ENCODE data around the gene FAM217B.

Gene FAM217B, protein sequence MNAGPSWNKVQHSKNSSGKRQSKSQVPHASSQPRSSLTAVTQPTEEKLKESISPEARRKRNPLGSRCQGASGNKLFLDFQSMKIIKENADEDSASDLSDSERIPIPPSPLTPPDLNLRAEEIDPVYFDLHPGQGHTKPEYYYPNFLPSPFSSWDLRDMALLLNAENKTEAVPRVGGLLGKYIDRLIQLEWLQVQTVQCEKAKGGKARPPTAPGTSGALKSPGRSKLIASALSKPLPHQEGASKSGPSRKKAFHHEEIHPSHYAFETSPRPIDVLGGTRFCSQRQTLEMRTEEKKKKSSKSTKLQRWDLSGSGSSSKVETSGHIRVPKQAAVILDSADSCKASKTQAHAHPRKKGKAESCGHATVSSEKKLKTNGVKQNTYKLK

GRCh38 chr20:59940129-59940955 lies at the start of gene FAM217B, which contains the start of gene PPP1R3D:
Gene FAM217B (plus strand): TSS chr20:59940389. CDS start chr20:59943944, 3,555 bp downstream.
Gene PPP1R3D (minus strand): TSS chr20:59940305. CDS start chr20:59939931, 374 bp downstream.
- DNase-seq: peak; percentile 90

GRCh38 chr20:59891581-59891980 lies 48.6 kb upstream of the FAM217B start:
- no peak for DNase-seq

GRCh38 chr20:59895908-59896307 lies 44.3 kb upstream of the FAM217B start:
- DNase-seq: no peak

- no peak for DNase-seq
Observed at GRCh38 chr20:59902470-59902869, 37.7 kb upstream of the FAM217B start.

- DNase-seq: no peak
Observed at GRCh38 chr20:59903621-59904020, 36.6 kb upstream of the FAM217B start.

GRCh38 chr20:59908855-59909254 lies 31.3 kb upstream of the FAM217B start:
- no peak for DNase-seq

DNA sequence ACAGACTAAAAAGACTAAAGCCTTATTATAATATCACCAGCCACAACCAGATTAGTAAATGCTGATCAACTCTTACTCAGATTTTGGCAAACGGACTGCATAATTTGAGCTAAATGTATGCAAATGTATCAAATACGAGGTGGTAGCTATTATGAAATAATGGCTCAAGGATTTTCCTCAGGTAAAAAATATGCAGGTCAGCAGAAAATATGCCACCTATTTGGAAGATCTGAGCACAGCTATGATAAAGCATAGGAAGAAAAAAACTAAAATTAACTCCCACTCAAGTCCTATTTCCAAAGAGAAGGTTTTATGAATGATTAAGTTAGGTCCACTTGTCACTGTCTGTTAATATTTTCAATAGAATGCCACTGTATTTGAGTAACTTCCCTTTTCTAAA lies 29.1 kb upstream of the FAM217B start:
- DNase-seq: no peak

DNA sequence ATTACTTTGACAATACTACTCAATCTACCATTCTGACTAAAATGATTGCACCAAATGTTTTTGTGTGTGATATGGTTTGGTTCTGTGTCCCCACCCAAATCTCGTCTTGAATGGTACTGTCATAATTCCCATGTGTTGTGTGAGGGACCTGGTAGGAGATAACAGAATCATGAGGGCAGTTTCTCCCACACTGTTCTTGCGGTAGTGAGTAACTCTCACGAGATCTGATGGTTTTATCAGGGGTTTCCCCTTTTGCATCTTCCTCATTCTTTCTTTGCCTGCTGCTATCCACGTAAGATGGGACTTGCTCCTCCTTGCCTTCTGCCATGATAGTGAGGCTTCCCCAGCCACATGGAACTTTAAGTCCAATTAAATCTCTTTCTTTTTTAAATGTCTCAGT lies 27.6 kb upstream of the FAM217B start:
- no peak for DNase-seq

GRCh38 chr20:59920944-59921343 lies 19.2 kb upstream of the FAM217B start:
- DNase-seq: no peak

DNA sequence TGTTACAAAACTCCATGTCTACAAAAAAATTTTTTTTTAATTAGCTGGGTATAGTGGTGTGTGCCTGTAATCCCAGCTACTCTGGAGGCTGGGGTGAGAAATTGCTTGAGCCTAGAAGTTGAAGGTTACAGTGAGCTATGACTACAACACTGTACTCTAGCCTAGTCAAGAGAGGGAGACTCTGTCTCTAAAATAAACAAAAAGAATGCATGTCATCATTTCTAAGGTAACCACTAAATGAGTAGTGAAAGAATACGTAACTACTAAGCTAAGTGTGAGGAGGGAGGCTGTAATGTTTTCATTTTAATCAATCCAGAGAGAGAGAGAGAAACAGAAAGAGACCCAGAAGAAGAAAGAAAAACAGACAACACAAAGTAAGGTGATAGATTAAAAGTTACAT lies 16.7 kb upstream of the FAM217B start:
- DNase-seq: no peak

- no peak for DNase-seq
Observed at GRCh38 chr20:59925359-59925758, 14.8 kb upstream of the FAM217B start.

DNA sequence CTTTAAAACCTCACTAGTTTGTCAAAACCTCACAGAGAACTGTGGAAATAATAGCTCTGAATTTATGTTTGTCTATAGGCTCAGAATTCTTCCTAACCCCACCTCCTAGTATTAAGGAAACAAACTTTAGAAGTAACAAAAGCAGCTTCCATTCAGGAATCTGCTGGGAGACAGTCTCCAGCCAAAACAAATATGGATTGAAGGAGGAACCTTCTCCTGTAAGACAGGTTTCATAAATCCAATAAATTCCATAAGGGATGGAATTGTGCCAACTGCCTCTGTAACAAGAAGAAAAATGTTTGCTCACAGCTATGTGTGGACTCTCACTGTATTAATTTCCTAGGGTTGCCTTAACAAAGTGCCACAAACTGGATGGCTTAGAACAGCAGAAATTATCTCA lies 14.3 kb upstream of the FAM217B start:
- DNase-seq: no peak

GRCh38 chr20:59931511-59932312 lies 8.5 kb upstream of the FAM217B start:
- DNase-seq: no peak

GRCh38 chr20:59932616-59933295 lies 7.4 kb upstream of the FAM217B start:
- DNase-seq: no peak

- peak; percentile 61 for DNase-seq
Observed at GRCh38 chr20:59933296-59933848, 6.8 kb upstream of the FAM217B start, which contains the start of gene SYCP2. Gene SYCP2 (minus strand): TSS chr20:59933637. CDS start chr20:59922413, 11,224 bp downstream.

DNA sequence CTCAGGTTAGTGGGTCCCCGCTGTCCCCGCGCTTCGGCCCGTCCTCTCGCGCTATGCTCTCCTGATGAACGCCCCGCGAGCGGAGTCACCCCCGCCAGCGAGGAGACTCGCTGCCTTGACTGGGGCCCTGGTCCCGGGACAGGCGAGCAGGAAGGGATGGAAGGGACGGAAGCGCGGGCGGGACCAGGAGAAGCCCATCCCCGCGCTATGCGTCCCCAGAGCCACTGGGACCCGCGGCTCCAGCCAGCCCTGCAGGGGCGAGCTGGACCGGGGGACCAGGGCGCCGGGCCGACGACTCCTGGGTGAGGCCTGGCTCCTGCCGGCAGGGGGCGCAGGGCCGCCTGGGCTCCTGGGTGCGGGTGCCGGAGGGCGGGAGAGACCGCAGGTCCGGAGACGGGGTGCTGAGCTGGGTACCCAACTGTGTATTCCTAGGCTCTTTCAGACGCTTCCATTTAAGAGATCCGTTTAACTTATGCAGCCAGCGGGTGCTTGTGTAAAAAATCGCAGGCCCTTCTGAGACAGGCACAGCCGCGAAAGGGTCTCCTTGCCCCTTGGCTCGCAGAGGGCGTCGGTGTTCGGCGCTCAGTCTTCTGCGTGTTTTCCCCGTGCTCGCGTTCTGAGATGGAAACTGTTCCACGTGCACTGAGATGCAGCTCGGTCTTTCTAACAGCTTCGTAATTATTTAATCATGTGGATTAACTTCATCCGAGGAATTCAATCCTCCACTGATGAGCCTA lies 6.2 kb upstream of the FAM217B start:
- DNase-seq: peak; percentile 80

GRCh38 chr20:59935457-59936185 lies 4.6 kb upstream of the FAM217B start:
- no peak for DNase-seq

DNA sequence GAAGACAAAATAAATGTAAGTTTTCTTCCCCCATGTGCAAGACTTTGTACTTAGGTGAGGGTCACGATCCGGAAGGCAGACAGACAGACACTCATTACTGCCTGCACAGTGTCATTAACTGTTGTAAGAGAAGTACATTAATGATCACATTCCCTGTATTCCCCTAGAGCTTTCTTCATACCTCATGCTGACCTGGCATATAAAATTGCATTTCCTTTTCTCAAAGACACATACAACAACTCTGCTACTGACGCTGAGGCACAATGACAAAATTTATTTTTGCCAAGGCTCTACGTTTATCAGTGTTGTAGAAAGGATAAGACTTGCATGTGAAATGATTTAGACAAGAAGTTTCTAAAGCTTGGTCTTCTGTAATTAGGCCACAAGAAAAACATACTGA lies 3.8 kb upstream of the FAM217B start:
- no peak for DNase-seq

GRCh38 chr20:59937150-59937549 lies 3.0 kb upstream of the FAM217B start:
- no peak for DNase-seq

GRCh38 chr20:59938221-59938620 lies 2.0 kb upstream of the FAM217B start:
- DNase-seq: no peak

DNA sequence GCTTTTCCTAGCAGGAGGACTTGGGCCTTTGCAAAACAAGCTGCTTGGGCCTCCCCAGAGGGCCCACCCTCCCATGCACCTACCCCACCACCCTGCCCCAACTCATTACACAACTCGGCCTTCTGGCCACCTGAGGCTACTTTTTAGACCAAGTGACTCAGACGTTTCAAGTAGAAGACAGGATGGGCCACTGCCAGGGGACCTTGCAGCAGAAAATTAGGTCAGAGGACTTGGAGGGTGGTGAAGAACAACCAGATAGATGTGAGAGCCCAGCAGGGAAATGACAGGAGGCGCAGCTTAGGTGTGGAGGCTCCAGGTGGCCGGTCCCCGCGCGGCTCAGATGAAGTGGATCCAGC lies 1.5 kb upstream of the FAM217B start:
- DNase-seq: no peak

Data from stimulated activated CD4-positive, alpha-beta T cell treated with anti-CD3 and anti-CD28 coated beads, Interleukin-4, amount 100 ng/mL, for 24 hours (primary cell).